Stimulated activated naive CD8-positive, alpha-beta T cell treated with anti-CD3 and anti-CD28 coated beads, Interleukin-15, Interleukin-2, amounts not matched to agents 100 ng/mL and 50 ng/mL, for 24 hours (primary cell): ENCODE data around the gene THSD7B.
"Not testable (repeated sequence)": the region's sequence is repeated elsewhere in the genome, so short reads cannot be mapped to it uniquely, and the experiment has no call there.

Experiments used
- H3K27ac Mint-ChIP-seq: one replicate; pipeline ENCODE4 v1.8.0; 2021; ENCODE audit warnings: mild to moderate bottlenecking, mixed read lengths
- H3K27me3 Mint-ChIP-seq: one replicate; pipeline ENCODE4 v1.8.0; 2021; ENCODE audit warnings: mixed read lengths
- H3K36me3 Mint-ChIP-seq: one replicate; pipeline ENCODE4 v1.8.0; 2021; ENCODE audit warnings: low read depth, mixed read lengths
- H3K4me1 Mint-ChIP-seq: one replicate; pipeline ENCODE4 v1.8.0; 2021; ENCODE audit warnings: low read depth, mixed read lengths
- H3K4me3 Mint-ChIP-seq: one replicate; pipeline ENCODE4 v1.8.0; 2021; ENCODE audit warnings: mild to moderate bottlenecking, mixed read lengths
- H3K9me3 Mint-ChIP-seq: one replicate; pipeline ENCODE4 v1.8.0; 2021; ENCODE audit warnings: mixed read lengths

THSD7B gene

GRCh38 chr2:137096187-137096586 is 330.8 kb downstream of the THSD7B start:
- Mint-ChIP-seq H3K4me3 (no peak overlapping the region), H3K27me3 (peaks cover 6% of the 10 kb centered on the region)

DNA sequence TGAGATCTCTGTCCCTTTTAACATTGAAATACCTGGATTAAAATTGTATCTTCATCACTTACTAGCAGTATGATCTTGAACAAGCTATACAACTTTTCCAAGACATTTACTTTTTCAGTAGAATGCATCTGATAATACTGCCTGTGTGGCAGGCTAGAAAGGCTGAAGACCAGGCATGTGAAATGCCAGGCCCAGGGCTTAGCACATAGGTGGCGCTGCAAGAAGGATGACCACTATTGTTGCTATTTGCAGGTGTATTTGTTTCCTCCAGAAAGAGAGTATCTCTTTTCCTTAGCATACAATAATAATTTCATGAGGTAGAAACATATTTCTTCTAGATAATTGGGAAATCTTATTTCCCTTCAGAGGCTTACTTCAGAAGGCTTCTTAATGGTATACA is 331.3 kb downstream of the THSD7B start:
- H3K4me3 Mint-ChIP-seq = no peak overlapping the region
- H3K9me3 Mint-ChIP-seq = no peaks in the 10 kb centered on the region
- peaks cover 6% of the 10 kb centered on the region for H3K27me3 Mint-ChIP-seq
- H3K27ac Mint-ChIP-seq = no peak overlapping the region
- no peaks in the 10 kb centered on the region for H3K36me3 Mint-ChIP-seq
- H3K4me1 Mint-ChIP-seq = no peaks in the 10 kb centered on the region

More at GRCh38 chr2:137096187-137096586, 330.8 kb downstream of the THSD7B start:
- Mint-ChIP-seq H3K36me3 (no peaks in the 10 kb centered on the region), H3K9me3 (no peaks in the 10 kb centered on the region), H3K4me1 (no peaks in the 10 kb centered on the region), H3K27ac (no peak overlapping the region)

DNA sequence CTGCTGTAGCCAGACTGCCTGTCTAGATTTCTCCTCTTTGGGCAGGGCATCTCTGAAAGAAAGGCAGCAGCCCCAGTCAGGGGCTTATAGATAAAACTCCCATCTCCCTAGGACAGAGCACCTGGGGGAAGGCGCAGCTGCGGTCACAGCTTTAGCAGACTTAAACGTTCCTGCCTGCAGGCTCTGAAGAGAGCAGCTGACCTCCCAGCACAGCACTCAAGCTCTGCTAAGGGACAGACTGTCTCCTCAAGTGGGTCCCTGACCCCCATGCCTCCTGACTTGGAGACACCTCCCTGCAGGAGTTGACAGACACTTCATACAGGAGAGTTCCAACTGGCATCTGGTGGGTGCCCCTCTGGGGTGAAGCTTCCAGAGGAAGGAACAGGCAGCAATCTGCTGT is 336.5 kb downstream of the THSD7B start:
- H3K4me3 Mint-ChIP-seq, H3K27me3 Mint-ChIP-seq, H3K9me3 Mint-ChIP-seq, H3K4me1 Mint-ChIP-seq, H3K36me3 Mint-ChIP-seq, H3K27ac Mint-ChIP-seq: not testable (repeated sequence)

GRCh38 chr2:137107904-137108303 is 342.6 kb downstream of the THSD7B start:
- H3K27me3 Mint-ChIP-seq = no peaks in the 10 kb centered on the region
- H3K36me3 Mint-ChIP-seq = no peaks in the 10 kb centered on the region
- H3K4me3 Mint-ChIP-seq = no peak overlapping the region
- peaks cover 5% of the 10 kb centered on the region for H3K9me3 Mint-ChIP-seq
- H3K27ac Mint-ChIP-seq = no peak overlapping the region
- H3K4me1 Mint-ChIP-seq = no peaks in the 10 kb centered on the region

- Mint-ChIP-seq H3K27ac (no peak overlapping the region), H3K4me1 (no peaks in the 10 kb centered on the region), H3K9me3 (peaks cover 5% of the 10 kb centered on the region), H3K4me3 (no peak overlapping the region), H3K27me3 (no peaks in the 10 kb centered on the region), H3K36me3 (no peaks in the 10 kb centered on the region)
Observed at GRCh38 chr2:137111896-137112295, 346.6 kb downstream of the THSD7B start.

- Mint-ChIP-seq H3K9me3 (peaks cover 5% of the 10 kb centered on the region), H3K4me3 (no peak overlapping the region), H3K27me3 (no peaks in the 10 kb centered on the region), H3K36me3 (no peaks in the 10 kb centered on the region), H3K4me1 (no peaks in the 10 kb centered on the region), H3K27ac (no peak overlapping the region)
Observed at GRCh38 chr2:137115081-137115794, 349.9 kb downstream of the THSD7B start.

GRCh38 chr2:137115795-137116089 is 350.4 kb downstream of the THSD7B start:
- Mint-ChIP-seq H3K27me3 (no peaks in the 10 kb centered on the region), H3K4me1 (no peaks in the 10 kb centered on the region), H3K9me3 (peaks cover 5% of the 10 kb centered on the region), H3K36me3 (no peaks in the 10 kb centered on the region), H3K4me3 (no peak overlapping the region), H3K27ac (no peak overlapping the region)

DNA sequence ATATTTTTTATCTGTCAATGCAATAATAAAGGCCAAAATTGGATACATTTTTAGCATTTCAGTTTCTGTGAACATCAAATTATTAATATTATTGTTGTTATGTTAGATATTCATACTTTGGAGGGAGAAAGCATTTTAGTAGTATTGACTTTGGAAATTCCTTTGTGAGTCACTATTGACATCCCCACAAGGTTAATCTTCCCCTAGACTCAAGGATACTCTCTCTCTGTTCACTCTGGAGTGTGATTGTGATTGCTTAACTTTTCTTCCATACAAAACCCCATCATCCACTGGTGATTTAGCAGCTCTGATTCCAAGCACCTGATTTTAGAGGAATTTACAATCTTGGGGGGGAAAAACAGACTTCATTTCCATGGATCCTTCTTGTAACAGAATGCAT is 352.0 kb downstream of the THSD7B start:
- H3K4me3 Mint-ChIP-seq = no peak overlapping the region
- H3K27ac Mint-ChIP-seq = no peak overlapping the region
- no peaks in the 10 kb centered on the region for H3K36me3 Mint-ChIP-seq
- H3K9me3 Mint-ChIP-seq = peaks cover 5% of the 10 kb centered on the region
- H3K4me1 Mint-ChIP-seq = no peaks in the 10 kb centered on the region
- H3K27me3 Mint-ChIP-seq = no peaks in the 10 kb centered on the region

DNA sequence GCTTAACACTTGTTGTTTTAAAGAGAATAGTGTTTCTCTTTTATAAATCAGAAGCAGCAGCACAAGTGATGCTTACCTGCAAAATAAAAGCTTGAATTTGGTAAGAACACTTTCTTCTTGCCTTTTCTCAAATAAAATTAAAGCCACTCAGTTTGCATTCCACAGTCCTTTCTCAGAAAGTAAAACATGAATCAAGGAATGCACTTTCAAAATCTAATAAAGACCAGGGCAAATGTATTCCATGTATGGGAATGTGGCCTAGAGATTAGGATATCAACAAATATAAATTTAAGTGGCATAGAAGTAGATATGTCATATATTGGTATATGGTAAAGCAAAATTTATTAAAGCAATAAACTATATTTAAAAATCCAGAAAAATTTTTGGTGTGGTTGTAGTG is 352.8 kb downstream of the THSD7B start:
- H3K36me3 Mint-ChIP-seq = no peaks in the 10 kb centered on the region
- no peaks in the 10 kb centered on the region for H3K27me3 Mint-ChIP-seq
- peaks cover 5% of the 10 kb centered on the region for H3K9me3 Mint-ChIP-seq
- H3K4me1 Mint-ChIP-seq = no peaks in the 10 kb centered on the region
- H3K27ac Mint-ChIP-seq = no peak overlapping the region
- no peak overlapping the region for H3K4me3 Mint-ChIP-seq

- Mint-ChIP-seq H3K9me3 (no peaks in the 10 kb centered on the region), H3K4me1 (no peaks in the 10 kb centered on the region), H3K4me3 (no peak overlapping the region), H3K36me3 (no peaks in the 10 kb centered on the region), H3K27ac (no peak overlapping the region), H3K27me3 (no peaks in the 10 kb centered on the region)
Observed at GRCh38 chr2:137123226-137123625, 357.9 kb downstream of the THSD7B start.

GRCh38 chr2:137133225-137133624 is 367.9 kb downstream of the THSD7B start:
- peaks cover 1% of the 10 kb centered on the region for H3K4me1 Mint-ChIP-seq
- no peak overlapping the region for H3K4me3 Mint-ChIP-seq
- no peak overlapping the region for H3K27ac Mint-ChIP-seq
- no peaks in the 10 kb centered on the region for H3K36me3 Mint-ChIP-seq
- no peaks in the 10 kb centered on the region for H3K27me3 Mint-ChIP-seq
- peaks cover 8% of the 10 kb centered on the region for H3K9me3 Mint-ChIP-seq

- Mint-ChIP-seq H3K27ac (no peak overlapping the region), H3K9me3 (peaks cover 10% of the 10 kb centered on the region), H3K36me3 (no peaks in the 10 kb centered on the region), H3K27me3 (no peaks in the 10 kb centered on the region), H3K4me1 (peaks cover 6% of the 10 kb centered on the region), H3K4me3 (no peak overlapping the region)
Observed at GRCh38 chr2:137138263-137138662, 372.9 kb downstream of the THSD7B start.

GRCh38 chr2:137151731-137152130 is 386.4 kb downstream of the THSD7B start:
- no peak overlapping the region for H3K27ac Mint-ChIP-seq
- no peaks in the 10 kb centered on the region for H3K36me3 Mint-ChIP-seq
- H3K27me3 Mint-ChIP-seq = no peaks in the 10 kb centered on the region
- no peaks in the 10 kb centered on the region for H3K9me3 Mint-ChIP-seq
- H3K4me1 Mint-ChIP-seq = no peaks in the 10 kb centered on the region
- H3K4me3 Mint-ChIP-seq = no peak overlapping the region

- no peaks in the 10 kb centered on the region for H3K4me1 Mint-ChIP-seq
- H3K27ac Mint-ChIP-seq = no peak overlapping the region
- no peak overlapping the region for H3K4me3 Mint-ChIP-seq
- no peaks in the 10 kb centered on the region for H3K9me3 Mint-ChIP-seq
- H3K36me3 Mint-ChIP-seq = no peaks in the 10 kb centered on the region
- no peaks in the 10 kb centered on the region for H3K27me3 Mint-ChIP-seq
Observed at GRCh38 chr2:137154946-137155345, 389.6 kb downstream of the THSD7B start.

GRCh38 chr2:137155356-137156104 is 390.2 kb downstream of the THSD7B start:
- Mint-ChIP-seq H3K27ac (no peak overlapping the region), H3K27me3 (no peaks in the 10 kb centered on the region), H3K36me3 (no peaks in the 10 kb centered on the region), H3K9me3 (no peaks in the 10 kb centered on the region), H3K4me3 (no peak overlapping the region), H3K4me1 (no peaks in the 10 kb centered on the region)
